ENCODE data around the gene FAM234B.

GRCh38 chr12:13127444-13127843 is 83.3 kb downstream of the FAM234B start:
- TF ChIP-seq FOXK2 (IDR thresholded peaks at IDR 0.05) (no peak), SP1 (IDR thresholded peaks at IDR 0.05) (no peak), SUZ12 (IDR thresholded peaks at IDR 0.05) (no peak), BHLHE40 (IDR thresholded peaks at IDR 0.05; ENCODE audit: borderline replicate concordance) (no peak), ZNF384 (IDR thresholded peaks at IDR 0.05) (no peak), TARDBP (IDR thresholded peaks at IDR 0.05) (no peak), ARNT (IDR thresholded peaks at IDR 0.05) (no peak), HDGF (IDR thresholded peaks at IDR 0.05; ENCODE audit: borderline replicate concordance) (no peak), FOXM1 (IDR thresholded peaks at IDR 0.05; ENCODE audit: borderline replicate concordance) (no peak)

Measured in HEK293T (cell line).